ENCODE data around the gene PFN1.

Gene PFN1

DNA sequence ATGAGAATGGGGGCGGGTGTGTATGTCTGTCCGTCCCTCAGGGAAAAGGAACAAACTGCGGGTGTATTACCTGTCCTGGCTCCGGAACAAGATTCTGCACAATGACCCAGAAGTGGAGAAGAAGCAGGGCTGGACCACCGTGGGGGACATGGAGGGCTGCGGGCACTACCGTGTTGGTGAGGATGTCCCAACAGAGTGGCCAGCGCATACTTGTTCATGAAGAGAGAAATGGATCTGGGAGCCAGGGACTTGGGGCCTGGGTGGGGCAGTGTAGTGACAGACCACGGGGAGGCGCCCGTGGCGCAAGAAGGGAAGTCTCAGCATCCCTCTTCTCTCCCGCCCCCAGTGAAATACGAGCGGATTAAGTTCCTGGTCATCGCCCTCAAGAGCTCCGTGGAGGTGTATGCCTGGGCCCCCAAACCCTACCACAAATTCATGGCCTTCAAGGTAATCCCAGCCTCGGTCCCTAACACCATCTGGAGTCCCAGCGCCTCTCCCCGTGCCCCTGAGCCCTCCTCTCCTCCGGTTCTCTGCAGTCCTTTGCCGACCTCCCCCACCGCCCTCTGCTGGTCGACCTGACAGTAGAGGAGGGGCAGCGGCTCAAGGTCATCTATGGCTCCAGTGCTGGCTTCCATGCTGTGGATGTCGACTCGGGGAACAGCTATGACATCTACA is 52.5 kb downstream of the PFN1 start:
- DNase-seq: peak; percentile 45 to 76

All from inflammatory macrophage treated with lipopolysaccharide for 1 hour (primary cell).